HepG2 (cell line): ENCODE data around the gene KLKB1. TPM values are rescaled to one million over a fixed set of nuclear protein-coding genes. Genes with fewer than 3 reads are reported as not detected.

Experiments used
- ARHGAP35 ChIP-seq: sonication (generic); formaldehyde crosslinking; IDR thresholded peaks from 2 replicates; pipeline ENCODE4 v1.9.0; 2022; ENCODE audit warnings: mild to moderate bottlenecking, inconsistent platforms, moderate library complexity, missing genetic modification reagents, borderline replicate concordance
- CENPT ChIP-seq: sonication (generic); formaldehyde crosslinking; IDR thresholded peaks from 2 replicates; pipeline ENCODE4 v1.8.0; 2022; ENCODE audit warnings: low read depth, mild to moderate bottlenecking, moderate library complexity, missing genetic modification reagents
- GZF1 ChIP-seq: sonication (generic); formaldehyde crosslinking; IDR thresholded peaks from 2 replicates; pipeline ENCODE4 v1.5.1; 2020; ENCODE audit warnings: mild to moderate bottlenecking, missing genetic modification reagents
- RARA ChIP-seq: IDR thresholded peaks from 2 replicates; pipeline ENCODE4 v1.6.1; 2016; ENCODE audit warnings: missing genetic modification reagents, missing compliant biosample characterization
- SMARCC2 ChIP-seq: fragments of 450-650 bp; IDR thresholded peaks from 2 replicates; pipeline ENCODE4 v1.6.1; 2017; ENCODE audit warnings: antibody characterized with exemption, mild to moderate bottlenecking
- TMF1 ChIP-seq: sonication (generic); formaldehyde crosslinking; IDR thresholded peaks from 2 replicates; pipeline ENCODE4 v1.8.1; 2022; ENCODE audit warnings: low read depth, missing genetic modification reagents
- ZNF101 ChIP-seq: sonication (generic); formaldehyde crosslinking; IDR thresholded peaks from 2 replicates; pipeline ENCODE4 v1.4.0; 2020; ENCODE audit warnings: mild to moderate bottlenecking, low read depth, missing genetic modification reagents, borderline replicate concordance
- ZNF549 ChIP-seq: sonication (generic); formaldehyde crosslinking; IDR thresholded peaks from 2 replicates; pipeline ENCODE4 v1.5.0; 2020; ENCODE audit warnings: missing genetic modification reagents
- ZNF782 ChIP-seq: sonication (generic); formaldehyde crosslinking; IDR thresholded peaks from 2 replicates; pipeline ENCODE4 v1.4.0; 2020; ENCODE audit warnings: missing genetic modification reagents, mild to moderate bottlenecking, borderline replicate concordance
- ZSCAN29 ChIP-seq: sonication (generic); formaldehyde crosslinking; conservative IDR thresholded peaks from 2 replicates; pipeline ENCODE4 v1.4.0; 2020; ENCODE audit warnings: mild to moderate bottlenecking, missing genetic modification reagents
- polyA plus RNA-seq, 8 experiments: library from polyadenylated mRNA; depleted of rRNA in 3 of 8; stranded (reverse) in 7 of 8; unstranded in 1 of 8; fragments of >200 nt; fragmentation: Illumina TruSeq in 4 of 8; extraction: Trizol in 4 of 8; gene quantifications; 2 replicates each; pipeline versions ENCODE4 v1.2.1 to v1.2.3, GENCODE V29; 2011 to 2016; ENCODE audit warnings: low read depth in 4 of 8, missing spikeins in 1 of 8, mixed read lengths in 1 of 8; ENCODE audit not compliant: insufficient read depth in 1 of 8
- total RNA-seq, 5 experiments: library from RNA; depleted of rRNA; stranded (reverse); fragments of >200 nt; fragmentation: Illumina TruSeq; extraction: Trizol; gene quantifications; 2 replicates each; pipeline ENCODE4 v1.2.3, GENCODE V29; 2016; ENCODE audit warnings: low read depth in 1 of 5
- TF ChIP-seq, protein P1 (sequence below): sonication (generic); formaldehyde crosslinking; IDR thresholded peaks from one replicate; pipeline ENCODE4 v1.5.1; 2020; ENCODE audit warnings: mild to moderate bottlenecking, missing genetic modification reagents; ENCODE audit errors: not compliant biosample characterization
- TF ChIP-seq, protein P2 (sequence below): sonication (generic); formaldehyde crosslinking; conservative IDR thresholded peaks from 2 replicates; pipeline ENCODE4 v1.4.0; 2020; ENCODE audit warnings: missing genetic modification reagents
- TF ChIP-seq, protein P3 (sequence below): sonication (generic); formaldehyde crosslinking; IDR thresholded peaks from 2 replicates; pipeline ENCODE4 v1.5.1; 2020; ENCODE audit warnings: mild to moderate bottlenecking, missing genetic modification reagents, borderline replicate concordance

KLKB1 gene
- total and polyA plus RNA-seq, 2 of the 13 experiments (the other 11 are each of a cell fraction or from before 2014, with no cell fraction given): 0.26 to 0.49 TPM

DNA sequence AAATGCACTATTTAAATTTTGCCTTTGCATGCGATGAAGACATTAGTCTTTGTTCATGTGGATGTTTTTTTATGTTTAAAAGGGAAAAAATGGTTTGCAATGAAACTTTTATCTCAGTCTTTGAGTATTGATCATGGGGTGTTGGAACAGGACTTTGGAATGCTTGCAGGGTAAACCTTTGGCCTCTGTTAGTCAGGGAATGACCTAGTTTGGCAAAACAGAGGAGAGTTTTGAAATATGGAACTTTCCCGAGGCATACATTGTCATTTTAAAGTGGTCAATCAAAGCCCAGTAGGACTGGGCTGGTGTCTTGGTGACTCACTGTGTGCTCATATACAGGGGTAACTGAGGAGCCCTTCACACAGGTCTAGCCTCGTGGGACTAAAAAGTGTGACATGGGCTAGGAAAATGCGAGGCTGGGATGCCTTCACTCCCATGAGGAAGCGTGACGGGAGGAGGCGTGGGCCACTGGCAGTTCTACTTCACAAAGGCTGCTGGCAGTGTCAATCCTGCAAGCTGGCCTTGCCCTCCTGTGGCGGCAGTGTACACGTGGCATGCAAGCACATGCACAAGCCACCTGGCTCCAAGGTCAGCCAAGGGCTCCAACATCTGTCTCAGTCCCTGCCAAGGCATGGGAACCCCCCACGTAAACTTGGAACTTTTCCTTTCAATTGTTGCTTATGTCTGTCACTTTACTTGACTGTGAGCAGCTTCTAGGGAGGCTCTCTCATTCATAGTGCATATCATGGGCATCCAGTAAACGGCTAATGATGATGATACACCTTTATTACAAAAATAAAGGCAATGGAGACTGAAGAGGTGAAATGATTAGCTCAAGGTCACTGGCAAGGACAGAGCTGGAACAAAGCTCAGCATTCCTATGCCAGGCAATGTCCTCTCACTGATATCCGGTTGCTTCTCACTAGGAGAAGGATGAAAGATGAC lies 33.5 kb downstream of the KLKB1 start (continued):
- TF ChIP-seq, protein P1, sequence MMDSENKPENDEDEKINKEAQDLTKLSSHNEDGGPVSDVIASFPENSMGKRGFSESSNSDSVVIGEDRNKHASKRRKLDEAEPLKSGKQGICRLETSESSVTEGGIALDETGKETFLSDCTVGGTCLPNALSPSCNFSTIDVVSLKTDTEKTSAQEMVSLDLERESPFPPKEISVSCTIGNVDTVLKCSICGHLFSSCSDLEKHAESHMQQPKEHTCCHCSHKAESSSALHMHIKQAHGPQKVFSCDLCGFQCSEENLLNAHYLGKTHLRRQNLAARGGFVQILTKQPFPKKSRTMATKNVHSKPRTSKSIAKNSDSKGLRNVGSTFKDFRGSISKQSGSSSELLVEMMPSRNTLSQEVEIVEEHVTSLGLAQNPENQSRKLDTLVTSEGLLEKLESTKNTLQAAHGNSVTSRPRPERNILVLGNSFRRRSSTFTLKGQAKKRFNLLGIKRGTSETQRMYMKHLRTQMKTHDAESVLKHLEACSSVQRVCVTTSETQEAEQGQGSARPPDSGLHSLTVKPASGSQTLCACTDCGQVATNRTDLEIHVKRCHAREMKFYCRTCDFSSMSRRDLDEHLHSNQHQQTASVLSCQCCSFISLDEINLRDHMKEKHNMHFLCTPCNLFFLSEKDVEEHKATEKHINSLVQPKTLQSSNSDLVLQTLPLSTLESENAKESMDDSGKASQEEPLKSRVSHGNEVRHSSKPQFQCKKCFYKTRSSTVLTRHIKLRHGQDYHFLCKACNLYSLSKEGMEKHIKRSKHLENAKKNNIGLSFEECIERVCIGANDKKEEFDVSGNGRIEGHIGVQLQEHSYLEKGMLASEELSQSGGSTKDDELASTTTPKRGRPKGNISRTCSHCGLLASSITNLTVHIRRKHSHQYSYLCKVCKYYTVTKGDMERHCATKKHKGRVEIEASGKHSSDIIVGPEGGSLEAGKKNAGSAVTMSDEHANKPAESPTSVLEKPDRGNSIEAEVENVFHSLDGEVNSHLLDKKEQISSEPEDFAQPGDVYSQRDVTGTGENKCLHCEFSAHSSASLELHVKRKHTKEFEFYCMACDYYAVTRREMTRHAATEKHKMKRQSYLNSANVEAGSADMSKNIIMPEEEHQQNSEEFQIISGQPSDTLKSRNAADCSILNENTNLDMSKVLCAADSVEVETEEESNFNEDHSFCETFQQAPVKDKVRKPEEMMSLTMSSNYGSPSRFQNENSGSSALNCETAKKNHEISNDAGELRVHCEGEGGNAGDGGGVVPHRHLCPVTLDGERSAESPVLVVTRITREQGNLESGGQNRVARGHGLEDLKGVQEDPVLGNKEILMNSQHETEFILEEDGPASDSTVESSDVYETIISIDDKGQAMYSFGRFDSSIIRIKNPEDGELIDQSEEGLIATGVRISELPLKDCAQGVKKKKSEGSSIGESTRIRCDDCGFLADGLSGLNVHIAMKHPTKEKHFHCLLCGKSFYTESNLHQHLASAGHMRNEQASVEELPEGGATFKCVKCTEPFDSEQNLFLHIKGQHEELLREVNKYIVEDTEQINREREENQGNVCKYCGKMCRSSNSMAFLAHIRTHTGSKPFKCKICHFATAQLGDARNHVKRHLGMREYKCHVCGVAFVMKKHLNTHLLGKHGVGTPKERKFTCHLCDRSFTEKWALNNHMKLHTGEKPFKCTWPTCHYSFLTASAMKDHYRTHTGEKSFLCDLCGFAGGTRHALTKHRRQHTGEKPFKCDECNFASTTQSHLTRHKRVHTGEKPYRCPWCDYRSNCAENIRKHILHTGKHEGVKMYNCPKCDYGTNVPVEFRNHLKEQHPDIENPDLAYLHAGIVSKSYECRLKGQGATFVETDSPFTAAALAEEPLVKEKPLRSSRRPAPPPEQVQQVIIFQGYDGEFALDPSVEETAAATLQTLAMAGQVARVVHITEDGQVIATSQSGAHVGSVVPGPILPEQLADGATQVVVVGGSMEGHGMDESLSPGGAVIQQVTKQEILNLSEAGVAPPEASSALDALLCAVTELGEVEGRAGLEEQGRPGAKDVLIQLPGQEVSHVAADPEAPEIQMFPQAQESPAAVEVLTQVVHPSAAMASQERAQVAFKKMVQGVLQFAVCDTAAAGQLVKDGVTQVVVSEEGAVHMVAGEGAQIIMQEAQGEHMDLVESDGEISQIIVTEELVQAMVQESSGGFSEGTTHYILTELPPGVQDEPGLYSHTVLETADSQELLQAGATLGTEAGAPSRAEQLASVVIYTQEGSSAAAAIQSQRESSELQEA (CRISPR knock-in tag): peak; percentile 25
- TF ChIP-seq, protein P2, sequence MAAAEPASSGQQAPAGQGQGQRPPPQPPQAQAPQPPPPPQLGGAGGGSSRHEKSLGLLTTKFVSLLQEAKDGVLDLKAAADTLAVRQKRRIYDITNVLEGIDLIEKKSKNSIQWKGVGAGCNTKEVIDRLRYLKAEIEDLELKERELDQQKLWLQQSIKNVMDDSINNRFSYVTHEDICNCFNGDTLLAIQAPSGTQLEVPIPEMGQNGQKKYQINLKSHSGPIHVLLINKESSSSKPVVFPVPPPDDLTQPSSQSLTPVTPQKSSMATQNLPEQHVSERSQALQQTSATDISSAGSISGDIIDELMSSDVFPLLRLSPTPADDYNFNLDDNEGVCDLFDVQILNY (CRISPR knock-in tag): no peak
- TF ChIP-seq, protein P3, sequence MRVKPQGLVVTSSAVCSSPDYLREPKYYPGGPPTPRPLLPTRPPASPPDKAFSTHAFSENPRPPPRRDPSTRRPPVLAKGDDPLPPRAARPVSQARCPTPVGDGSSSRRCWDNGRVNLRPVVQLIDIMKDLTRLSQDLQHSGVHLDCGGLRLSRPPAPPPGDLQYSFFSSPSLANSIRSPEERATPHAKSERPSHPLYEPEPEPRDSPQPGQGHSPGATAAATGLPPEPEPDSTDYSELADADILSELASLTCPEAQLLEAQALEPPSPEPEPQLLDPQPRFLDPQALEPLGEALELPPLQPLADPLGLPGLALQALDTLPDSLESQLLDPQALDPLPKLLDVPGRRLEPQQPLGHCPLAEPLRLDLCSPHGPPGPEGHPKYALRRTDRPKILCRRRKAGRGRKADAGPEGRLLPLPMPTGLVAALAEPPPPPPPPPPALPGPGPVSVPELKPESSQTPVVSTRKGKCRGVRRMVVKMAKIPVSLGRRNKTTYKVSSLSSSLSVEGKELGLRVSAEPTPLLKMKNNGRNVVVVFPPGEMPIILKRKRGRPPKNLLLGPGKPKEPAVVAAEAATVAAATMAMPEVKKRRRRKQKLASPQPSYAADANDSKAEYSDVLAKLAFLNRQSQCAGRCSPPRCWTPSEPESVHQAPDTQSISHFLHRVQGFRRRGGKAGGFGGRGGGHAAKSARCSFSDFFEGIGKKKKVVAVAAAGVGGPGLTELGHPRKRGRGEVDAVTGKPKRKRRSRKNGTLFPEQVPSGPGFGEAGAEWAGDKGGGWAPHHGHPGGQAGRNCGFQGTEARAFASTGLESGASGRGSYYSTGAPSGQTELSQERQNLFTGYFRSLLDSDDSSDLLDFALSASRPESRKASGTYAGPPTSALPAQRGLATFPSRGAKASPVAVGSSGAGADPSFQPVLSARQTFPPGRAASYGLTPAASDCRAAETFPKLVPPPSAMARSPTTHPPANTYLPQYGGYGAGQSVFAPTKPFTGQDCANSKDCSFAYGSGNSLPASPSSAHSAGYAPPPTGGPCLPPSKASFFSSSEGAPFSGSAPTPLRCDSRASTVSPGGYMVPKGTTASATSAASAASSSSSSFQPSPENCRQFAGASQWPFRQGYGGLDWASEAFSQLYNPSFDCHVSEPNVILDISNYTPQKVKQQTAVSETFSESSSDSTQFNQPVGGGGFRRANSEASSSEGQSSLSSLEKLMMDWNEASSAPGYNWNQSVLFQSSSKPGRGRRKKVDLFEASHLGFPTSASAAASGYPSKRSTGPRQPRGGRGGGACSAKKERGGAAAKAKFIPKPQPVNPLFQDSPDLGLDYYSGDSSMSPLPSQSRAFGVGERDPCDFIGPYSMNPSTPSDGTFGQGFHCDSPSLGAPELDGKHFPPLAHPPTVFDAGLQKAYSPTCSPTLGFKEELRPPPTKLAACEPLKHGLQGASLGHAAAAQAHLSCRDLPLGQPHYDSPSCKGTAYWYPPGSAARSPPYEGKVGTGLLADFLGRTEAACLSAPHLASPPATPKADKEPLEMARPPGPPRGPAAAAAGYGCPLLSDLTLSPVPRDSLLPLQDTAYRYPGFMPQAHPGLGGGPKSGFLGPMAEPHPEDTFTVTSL (CRISPR knock-in tag): peak; percentile 84
- TF ChIP-seq ZNF549 (no peak), GZF1 (peak; percentile 38; the same call in 1 of the 2 replicates), ZNF782 (CRISPR knock-in tag) (peak; percentile 86), CENPT (CRISPR knock-in tag) (0 out of 2 replicates have a peak, but pooled peaks have one; percentile 82), ARHGAP35 (CRISPR knock-in tag) (peak; percentile 80), ZNF101 (CRISPR knock-in tag) (0 out of 2 replicates have a peak, but pooled peaks have one; percentile 56), RARA (peak; percentile 34), ZSCAN29 (CRISPR knock-in tag) (peak; percentile 51; the same call in 1 of the 2 replicates), SMARCC2 (no peak), TMF1 (CRISPR knock-in tag) (peak; percentile 85)
